ENCODE results near the gene AHCYL1. TPM values are rescaled to one million over a fixed set of nuclear protein-coding genes. Genes with fewer than 3 reads are reported as not detected.
A peak's percentile ranks its signal among the peaks of the same experiment; 100 is the strongest.

The AHCYL1 gene
- total RNA-seq, 2 experiments from 2014 or later = 79.1 to 82.6 TPM

- intact Hi-C loops (cut with DNase I, micrococcal nuclease) = loop anchor here in 1 of 2 experiments (10.0 kb wide), 1 partner anchor 561 kb away; the partner anchor contains the start of gene PSMA5
- CTCF ChIA-PET = interaction anchor here (0.9 to 15.3 kb wide), 13 partner anchors 13 to 481 kb away, joined by 3 to 499 read pairs (median 5); partner anchors contain the start of genes GNAI3 and RBM15
- Mint-ChIP-seq H3K36me3 (ENCODE audit: low read depth) (peaks cover 16% of the 10 kb centered on the region), H3K27ac (peak overlapping the region; percentile 95), H3K9me3 (ENCODE audit: low read depth) (no peaks in the 10 kb centered on the region), H3K27me3 (no peaks in the 10 kb centered on the region), H3K4me3 (peak overlapping the region; percentile 92), H3K4me1 (peaks cover 38% of the 10 kb centered on the region)
- DNase-seq (no peak), ATAC-seq (no peak)
- POLR2A ChIA-PET = interaction anchor here (0.6 to 2.8 kb wide), 8 partner anchors 8 to 346 kb away, joined by 3 to 22 read pairs (median 4); partner anchors contain the start of gene STRIP1
Measured at GRCh38 chr1:109986054-109986444, 1.5 kb downstream of the AHCYL1 start.

- intact Hi-C loops (cut with DNase I, micrococcal nuclease) = loop anchor here in 1 of 2 experiments (10.0 kb wide), 1 partner anchor 564 kb away; the partner anchor contains the start of gene PSMA5
- Mint-ChIP-seq H3K27me3 (no peaks in the 10 kb centered on the region), H3K27ac (no peak overlapping the region), H3K36me3 (ENCODE audit: low read depth) (peaks cover 19% of the 10 kb centered on the region), H3K9me3 (ENCODE audit: low read depth) (no peaks in the 10 kb centered on the region), H3K4me1 (peaks cover 45% of the 10 kb centered on the region), H3K4me3 (no peak overlapping the region)
- ATAC-seq (no peak), DNase-seq (no peak)
- ChIA-PET CTCF (interaction anchor here (15.3 kb wide), 1 partner anchor 207 kb away, joined by 499 read pairs; no protein-coding TSS in a partner anchor), POLR2A (no interaction called here)
Measured at GRCh38 chr1:109988349-109988914, 3.9 kb downstream of the AHCYL1 start.

DNA sequence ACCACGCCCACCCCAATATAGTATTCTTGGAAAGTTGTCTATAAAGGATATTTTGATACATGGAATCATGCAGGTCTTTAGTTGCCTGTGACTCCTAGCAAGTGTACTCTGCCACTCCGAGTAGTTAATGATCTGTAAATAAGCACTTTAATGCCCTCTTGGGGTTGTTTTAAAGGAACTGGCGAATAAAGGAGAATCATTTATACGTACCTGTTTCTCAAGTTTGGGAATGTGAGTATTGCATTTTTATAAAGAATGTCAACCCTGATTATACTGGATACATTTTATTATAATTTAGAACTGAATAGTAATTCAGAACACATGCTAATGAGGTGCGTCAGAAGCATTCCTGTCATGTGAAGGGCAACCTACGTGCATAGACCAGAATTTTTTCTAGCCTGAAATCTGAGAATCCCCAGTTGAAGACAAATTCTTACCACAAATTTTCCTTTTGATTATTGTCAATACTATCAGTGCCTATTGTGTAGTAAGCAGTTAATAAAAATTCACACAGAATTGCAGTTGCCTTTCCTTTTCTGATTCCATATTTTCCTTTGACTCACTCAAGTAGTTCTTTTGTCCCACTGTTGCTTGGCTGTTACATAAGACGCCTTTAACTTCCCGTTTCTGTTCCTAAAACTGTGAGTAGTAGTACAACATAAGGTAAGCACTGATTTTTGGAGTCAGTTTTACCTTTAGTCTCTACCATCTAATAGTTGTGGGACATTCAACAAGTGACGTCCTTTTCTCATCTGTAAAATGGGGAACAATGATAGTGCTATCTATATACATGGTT, 5.1 kb downstream of the AHCYL1 start:
- ATAC-seq (no peak), DNase-seq (no peak)
- Mint-ChIP-seq H3K27ac (no peak overlapping the region), H3K27me3 (no peaks in the 10 kb centered on the region), H3K36me3 (ENCODE audit: low read depth) (peaks cover 19% of the 10 kb centered on the region), H3K9me3 (ENCODE audit: low read depth) (no peaks in the 10 kb centered on the region), H3K4me3 (no peak overlapping the region), H3K4me1 (peaks cover 50% of the 10 kb centered on the region)
- intact Hi-C loops (cut with DNase I, micrococcal nuclease) = loop anchor here in 1 of 2 experiments (10.0 kb wide), 1 partner anchor 565 kb away; the partner anchor contains the start of gene PSMA5
- CTCF ChIA-PET = interaction anchor here (0.6 to 15.3 kb wide), 2 partner anchors 99 to 208 kb away, joined by 3 to 499 read pairs; no protein-coding TSS in a partner anchor
- POLR2A ChIA-PET = no interaction called here

DNA sequence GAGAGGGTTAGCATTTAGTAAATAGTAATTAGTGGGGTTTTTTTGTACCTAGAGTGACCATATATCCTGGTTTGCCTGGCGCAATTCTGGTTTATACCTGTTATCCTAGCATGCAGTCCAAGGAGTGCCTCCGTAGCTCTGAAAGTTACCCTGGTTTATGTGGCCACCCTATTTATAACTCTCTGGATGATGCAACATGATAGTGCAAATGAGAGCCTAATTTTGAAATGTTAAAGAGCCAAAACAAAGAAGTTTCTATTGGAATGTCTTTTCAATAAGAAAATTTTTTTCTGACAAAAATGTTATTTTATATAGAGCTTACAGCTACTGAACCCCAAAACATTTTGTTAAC, 5.7 kb downstream of the AHCYL1 start:
- Mint-ChIP-seq H3K36me3 (ENCODE audit: low read depth) (peaks cover 19% of the 10 kb centered on the region), H3K27me3 (no peaks in the 10 kb centered on the region), H3K4me3 (no peak overlapping the region), H3K27ac (no peak overlapping the region), H3K9me3 (ENCODE audit: low read depth) (no peaks in the 10 kb centered on the region), H3K4me1 (peaks cover 50% of the 10 kb centered on the region)
- DNase-seq (no peak), ATAC-seq (no peak)
- POLR2A ChIA-PET = no interaction called here
- intact Hi-C loops (cut with DNase I, micrococcal nuclease) = no loop called here
- CTCF ChIA-PET = no interaction called here

- no peak overlapping the region for H3K4me3 Mint-ChIP-seq
- no peaks in the 10 kb centered on the region for H3K27me3 Mint-ChIP-seq
- H3K27ac Mint-ChIP-seq = no peak overlapping the region
- ChIA-PET CTCF (no interaction called here), POLR2A (no interaction called here)
- intact Hi-C loops (cut with DNase I, micrococcal nuclease) = no loop called here
- no peaks in the 10 kb centered on the region for H3K9me3 Mint-ChIP-seq (ENCODE audit: low read depth)
- H3K4me1 Mint-ChIP-seq = peaks cover 50% of the 10 kb centered on the region
- no peak for DNase-seq
- ATAC-seq = no peak
- peaks cover 23% of the 10 kb centered on the region for H3K36me3 Mint-ChIP-seq (ENCODE audit: low read depth)
Measured at GRCh38 chr1:109991400-109991925, 6.9 kb downstream of the AHCYL1 start.

DNA sequence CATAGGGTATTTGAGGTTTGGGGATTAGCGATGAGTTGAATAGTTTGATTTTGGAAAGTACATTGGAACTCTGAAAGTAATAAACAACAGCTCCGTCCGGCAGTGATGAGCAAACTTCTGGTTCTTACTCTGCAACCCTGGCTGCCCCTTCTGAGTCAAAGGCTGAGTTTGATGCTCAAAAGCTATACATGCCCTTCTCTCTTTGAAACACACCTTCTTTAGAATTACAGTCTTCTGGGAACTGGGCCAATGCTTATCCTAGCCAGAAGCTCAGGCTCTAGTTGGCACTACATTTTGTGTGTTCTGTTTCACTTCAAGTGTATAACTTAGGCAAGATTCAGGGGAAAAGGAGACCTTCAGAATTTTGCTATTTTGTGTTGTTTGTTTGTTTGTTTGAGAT, 9.3 kb downstream of the AHCYL1 start:
- no peak overlapping the region for H3K4me3 Mint-ChIP-seq
- H3K27ac Mint-ChIP-seq = no peak overlapping the region
- DNase-seq (peak; percentile 15), ATAC-seq (peak; percentile 60)
- peaks cover 33% of the 10 kb centered on the region for H3K4me1 Mint-ChIP-seq
- H3K27me3 Mint-ChIP-seq = no peaks in the 10 kb centered on the region
- peaks cover 15% of the 10 kb centered on the region for H3K36me3 Mint-ChIP-seq (ENCODE audit: low read depth)
- intact Hi-C loops (cut with DNase I, micrococcal nuclease) = no loop called here
- H3K9me3 Mint-ChIP-seq (ENCODE audit: low read depth) = no peaks in the 10 kb centered on the region
- ChIA-PET CTCF (interaction anchor here (2.5 to 2.9 kb wide), 3 partner anchors 10 to 36 kb away, joined by 11 to 25 read pairs (median 13); partner anchors contain the start of gene AHCYL1), POLR2A (interaction anchor here (0.7 to 2.0 kb wide), 2 partner anchors 8 to 10 kb away, joined by 3 to 4 read pairs; partner anchors contain the start of gene AHCYL1)

DNA sequence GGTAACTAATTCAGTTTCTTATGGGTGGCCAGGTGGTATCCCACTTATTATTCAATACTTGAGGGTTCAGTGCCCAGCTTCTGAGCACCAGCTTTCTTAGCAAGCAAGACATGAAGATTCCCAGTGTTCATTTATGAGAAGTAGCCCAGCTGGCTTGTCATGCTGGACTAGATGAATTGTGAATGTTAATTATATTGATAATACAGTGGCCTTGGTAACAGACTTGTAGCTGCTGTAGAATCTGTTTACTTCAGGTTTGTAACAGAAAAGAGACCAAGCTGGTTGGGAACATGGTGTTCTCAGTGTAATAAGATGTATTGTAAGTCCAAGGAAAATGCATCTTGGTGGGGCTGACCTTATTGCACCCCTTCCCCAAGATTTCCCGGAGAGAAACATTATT, 10.1 kb downstream of the AHCYL1 start:
- ChIA-PET POLR2A (interaction anchor here (2.0 kb wide), 1 partner anchor 10 kb away, joined by 4 read pairs; the partner anchor contains the start of gene AHCYL1), CTCF (interaction anchor here (2.5 to 2.9 kb wide), 3 partner anchors 10 to 35 kb away, joined by 11 to 25 read pairs (median 13); partner anchors contain the start of gene AHCYL1)
- H3K9me3 Mint-ChIP-seq (ENCODE audit: low read depth) = no peaks in the 10 kb centered on the region
- no peak overlapping the region for H3K4me3 Mint-ChIP-seq
- no peak overlapping the region for H3K27ac Mint-ChIP-seq
- H3K27me3 Mint-ChIP-seq = no peaks in the 10 kb centered on the region
- DNase-seq (no peak), ATAC-seq (no peak)
- H3K36me3 Mint-ChIP-seq (ENCODE audit: low read depth) = peaks cover 11% of the 10 kb centered on the region
- intact Hi-C loops (cut with DNase I, micrococcal nuclease) = no loop called here
- peaks cover 31% of the 10 kb centered on the region for H3K4me1 Mint-ChIP-seq

- no peak for DNase-seq
- Mint-ChIP-seq H3K4me3 (no peak overlapping the region), H3K4me1 (peaks cover 27% of the 10 kb centered on the region), H3K36me3 (ENCODE audit: low read depth) (peaks cover 6% of the 10 kb centered on the region), H3K27me3 (no peaks in the 10 kb centered on the region), H3K9me3 (ENCODE audit: low read depth) (no peaks in the 10 kb centered on the region), H3K27ac (no peak overlapping the region)
- ChIA-PET POLR2A (interaction anchor here (1.6 kb wide), 1 partner anchor 10 kb away, joined by 5 read pairs; no protein-coding TSS in a partner anchor), CTCF (interaction anchor here (0.6 to 2.9 kb wide), 4 partner anchors 11 to 34 kb away, joined by 3 to 13 read pairs (median 10); partner anchors contain the start of gene AHCYL1)
- intact Hi-C loops (cut with DNase I, micrococcal nuclease) = no loop called here
- peak; percentile 53 for ATAC-seq
Measured at GRCh38 chr1:109995536-109995935, 11.0 kb downstream of the AHCYL1 start.

- Mint-ChIP-seq H3K9me3 (ENCODE audit: low read depth) (no peaks in the 10 kb centered on the region), H3K27me3 (no peaks in the 10 kb centered on the region), H3K4me3 (no peak overlapping the region), H3K4me1 (peaks cover 23% of the 10 kb centered on the region), H3K27ac (no peak overlapping the region), H3K36me3 (ENCODE audit: low read depth) (peaks cover 5% of the 10 kb centered on the region)
- intact Hi-C loops (cut with DNase I, micrococcal nuclease) = no loop called here
- CTCF ChIA-PET = interaction anchor here (1.0 to 2.9 kb wide), 4 partner anchors 12 to 38 kb away, joined by 3 to 13 read pairs (median 10); partner anchors contain the start of genes AHCYL1 and STRIP1
- no peak for DNase-seq
- peak; percentile 16 for ATAC-seq
- POLR2A ChIA-PET = interaction anchor here (1.6 kb wide), 1 partner anchor 11 kb away, joined by 5 read pairs; no protein-coding TSS in a partner anchor
Measured at GRCh38 chr1:109996476-109996875, 11.9 kb downstream of the AHCYL1 start.

DNA sequence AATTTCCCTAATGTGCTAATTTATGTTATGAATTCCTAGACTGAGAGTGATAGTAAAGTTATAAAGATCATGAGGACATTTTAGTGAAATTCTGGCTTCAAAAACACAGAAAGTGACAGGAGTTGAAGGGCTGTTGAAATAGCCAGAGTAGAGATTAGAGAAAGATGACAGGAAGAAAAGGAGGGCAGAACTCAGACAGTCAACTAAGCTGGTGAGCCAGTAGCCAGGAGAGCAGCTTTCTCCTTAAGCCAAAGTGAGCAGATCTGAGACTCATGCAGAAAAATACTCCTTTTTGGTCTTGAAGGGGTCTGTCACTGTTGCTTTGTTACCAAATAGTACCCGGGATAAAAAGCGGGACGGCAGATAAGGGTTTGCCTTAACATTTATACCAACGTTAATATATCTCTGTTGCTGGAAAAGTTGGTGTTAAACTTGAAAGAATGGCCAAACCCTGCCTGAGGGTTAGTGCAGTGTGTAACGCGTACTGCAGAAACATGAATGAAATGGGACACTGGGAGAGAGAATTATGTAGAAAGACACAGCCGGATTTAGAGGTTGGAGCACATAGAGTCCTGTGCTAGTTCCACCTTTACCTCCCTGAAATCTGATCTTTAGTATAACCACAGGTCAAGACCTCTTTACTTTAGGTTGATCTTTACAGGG, 12.8 kb downstream of the AHCYL1 start:
- POLR2A ChIA-PET = no interaction called here
- ATAC-seq = no peak

GRCh38 chr1:109997867-109998229, 13.3 kb downstream of the AHCYL1 start:
- ATAC-seq = no peak
- no peak overlapping the region for H3K27ac Mint-ChIP-seq
- intact Hi-C loops (cut with DNase I, micrococcal nuclease) = no loop called here

More for the DNA sequence above, 12.8 kb downstream of the AHCYL1 start:
- peaks cover 22% of the 10 kb centered on the region for H3K4me1 Mint-ChIP-seq
- intact Hi-C loops (cut with DNase I, micrococcal nuclease) = no loop called here
- CTCF ChIA-PET = interaction anchor here (0.6 to 2.4 kb wide), 5 partner anchors 13 to 831 kb away, joined by 3 to 8 read pairs (median 3); partner anchors contain the start of genes AHCYL1 and STRIP1
- H3K4me3 Mint-ChIP-seq = no peak overlapping the region
- H3K36me3 Mint-ChIP-seq (ENCODE audit: low read depth) = peaks cover 4% of the 10 kb centered on the region
- DNase-seq = no peak
- H3K9me3 Mint-ChIP-seq (ENCODE audit: low read depth) = no peaks in the 10 kb centered on the region
- H3K27me3 Mint-ChIP-seq = no peaks in the 10 kb centered on the region
- no peak overlapping the region for H3K27ac Mint-ChIP-seq

More at GRCh38 chr1:109997867-109998229, 13.3 kb downstream of the AHCYL1 start:
- Mint-ChIP-seq H3K27me3 (no peaks in the 10 kb centered on the region), H3K36me3 (ENCODE audit: low read depth) (peaks cover 4% of the 10 kb centered on the region), H3K4me1 (peaks cover 25% of the 10 kb centered on the region), H3K9me3 (ENCODE audit: low read depth) (no peaks in the 10 kb centered on the region), H3K4me3 (no peak overlapping the region)
- ChIA-PET POLR2A (no interaction called here), CTCF (interaction anchor here (0.6 to 2.4 kb wide), 6 partner anchors 10 to 831 kb away, joined by 3 to 8 read pairs (median 4); partner anchors contain the start of gene AHCYL1)
- no peak for DNase-seq
